IMR-90 (cell line): ENCODE data around the gene TCF25.

Experiments
- BHLHE40 ChIP-seq: fragments of 150-350 bp; IDR thresholded peaks from 2 replicates; pipeline ENCODE4 v1.6.1; 2016; ENCODE audit warnings: mild to moderate bottlenecking, low read depth, low read length
- CEBPB ChIP-seq: IDR thresholded peaks from 2 replicates; pipeline ENCODE4 v1.6.1; 2012; ENCODE audit warnings: low read depth, low read length, improper control_type of control experiment
- CTCF ChIP-seq: conservative IDR thresholded peaks from 2 replicates; pipeline ENCODE4 v1.5.1; 2012; ENCODE audit warnings: mild to moderate bottlenecking, low read depth, low read length, improper control_type of control experiment
- ELK1 ChIP-seq: fragments of 150-350 bp; IDR thresholded peaks from 2 replicates; pipeline ENCODE4 v1.6.1; 2016; ENCODE audit warnings: low read depth, mild to moderate bottlenecking, low read length, moderate library complexity, borderline replicate concordance
- FOS ChIP-seq: fragments of 150-350 bp; IDR thresholded peaks from 2 replicates; pipeline ENCODE4 v1.6.1; 2016; ENCODE audit warnings: low read depth, low read length
- MAFK ChIP-seq: IDR thresholded peaks from 2 replicates; pipeline ENCODE4 v1.6.1; 2012; ENCODE audit warnings: low read depth, low read length, improper control_type of control experiment
- MAZ ChIP-seq: IDR thresholded peaks from 2 replicates; pipeline ENCODE4 v1.6.1; 2012; ENCODE audit warnings: low read depth, mild to moderate bottlenecking, low read length, improper control_type of control experiment, moderate library complexity, borderline replicate concordance
- MXI1 ChIP-seq: IDR thresholded peaks from 2 replicates; pipeline ENCODE4 v1.6.1; 2012; ENCODE audit warnings: low read depth, mild to moderate bottlenecking, low read length, moderate library complexity, borderline replicate concordance
- POLR2A ChIP-seq: IDR thresholded peaks from 2 replicates; pipeline ENCODE4 v1.6.1; 2012; ENCODE audit warnings: mild to moderate bottlenecking, low read depth, low read length
- RCOR1 ChIP-seq: IDR thresholded peaks from 2 replicates; pipeline ENCODE4 v1.6.1; 2012; ENCODE audit warnings: mild to moderate bottlenecking, low read length, improper control_type of control experiment; ENCODE audit not compliant: insufficient replicate concordance
- SMC3 ChIP-seq: fragments of 150-350 bp; IDR thresholded peaks from 2 replicates; pipeline ENCODE4 v1.6.1; 2016; ENCODE audit warnings: low read depth, mild to moderate bottlenecking, antibody characterized with exemption, low read length, moderate library complexity
- USF2 ChIP-seq: fragments of 150-350 bp; IDR thresholded peaks from 2 replicates; pipeline ENCODE4 v1.6.1; 2017; ENCODE audit warnings: mild to moderate bottlenecking, antibody characterized with exemption, low read length, low read depth

- TF ChIP-seq CTCF, result no peak
- TF ChIP-seq ELK1, result no peak
- TF ChIP-seq POLR2A, result no peak
- TF ChIP-seq MAZ, result no peak
- no peak for TF ChIP-seq USF2
- TF ChIP-seq SMC3, result no peak
- TF ChIP-seq MAFK, result no peak
- no peak for TF ChIP-seq MXI1
- no peak for TF ChIP-seq BHLHE40
- no peak for TF ChIP-seq CEBPB
- no peak for TF ChIP-seq RCOR1
- TF ChIP-seq FOS, result no peak
Measured at GRCh38 chr16:89911375-89911774, 38.0 kb downstream of the TCF25 start.
